Kidney (tissue), 14 donors: ENCODE data around the gene GLG1. TPM values are rescaled to one million over a fixed set of nuclear protein-coding genes. Genes with fewer than 3 reads are reported as not detected.
"Not testable (repeated sequence)": the region's sequence is repeated elsewhere in the genome, so short reads cannot be mapped to it uniquely, and the experiment has no call there.

ENCODE experiments used
- DNase-seq, 5 donors: peaks; one replicate each; pipeline ENCODE4 v3.0.0-alpha.2; 2013 to 2020
- FAIRE-seq: peaks from 2 replicates; lab custom pipeline; 2012; peaks lifted over from hg19 to GRCh38; lab: Jason Lieb, UNC
- H3K27ac ChIP-seq, 2 donors: one replicate each; pipeline ENCODE4 v1.7.0; 2013; ENCODE audit warnings: low read depth in 2 of 2, low read length in 2 of 2, inconsistent platforms in 1 of 2
- H3K27me3 ChIP-seq: one replicate; pipeline ENCODE4 v1.7.1; 2013; ENCODE audit warnings: low read length, inconsistent platforms; ENCODE audit not compliant: control insufficient read depth, insufficient read depth
- H3K36me3 ChIP-seq, 3 donors: one replicate each; pipeline versions ENCODE4 v1.7.0 to v1.7.1; 2013; ENCODE audit warnings: low read length in 3 of 3, control low read depth in 1 of 3, inconsistent platforms in 1 of 3; ENCODE audit not compliant: insufficient read depth in 3 of 3, control insufficient read depth in 2 of 3
- H3K4me1 ChIP-seq, 3 donors: one replicate each; pipeline versions ENCODE4 v1.7.0 to v1.7.1; 2013; ENCODE audit warnings: low read length in 3 of 3, inconsistent platforms in 1 of 3, low read depth in 1 of 3; ENCODE audit not compliant: control insufficient read depth in 2 of 3, insufficient read depth in 2 of 3
- H3K4me3 ChIP-seq, 3 donors: one replicate each; pipeline versions ENCODE4 v1.7.0 to v1.8.1; 2013; ENCODE audit warnings: low read length in 3 of 3, control low read depth in 1 of 3, inconsistent platforms in 1 of 3
- H3K9ac ChIP-seq, 3 donors: one replicate each; pipeline versions ENCODE4 v1.7.0 to v1.7.1; 2013; ENCODE audit warnings: low read length in 3 of 3, control low read depth in 1 of 3, inconsistent platforms in 1 of 3
- H3K9me3 ChIP-seq, 3 donors: one replicate each; pipeline versions ENCODE4 v1.7.0 to v1.7.1; 2013; ENCODE audit warnings: low read length in 3 of 3, control low read depth in 1 of 3, inconsistent platforms in 1 of 3; ENCODE audit not compliant: control insufficient read depth in 2 of 3, insufficient read depth in 1 of 3
- CTCF ChIP-seq: IDR thresholded peaks from 3 replicates; pipeline ENCODE4 v1.5.1; 2012; ENCODE audit warnings: mild to moderate bottlenecking, moderate library complexity, borderline replicate concordance; ENCODE audit not compliant: insufficient read depth; ENCODE audit errors: extremely low read depth
- intact Hi-C: fragments of 100-400 bp; cut with DNase I; formaldehyde crosslinking; loops from one replicate; pipeline ENCODE4 v1.11.1; 2022
- polyA plus RNA-seq: library from polyadenylated mRNA; stranded (reverse); fragments of 350-450 nt; fragmentation: Illumina TruSeq; extraction: RNeasy Lipid Tissue Mini Kit (QIAGEN cat#74804); gene quantifications from one replicate; pipeline ENCODE4 v1.2.3, GENCODE V29; 2014; ENCODE audit warnings: low read depth, low replicate concordance; ENCODE audit not compliant: insufficient read depth
- total RNA-seq: library from RNA; stranded (reverse); fragmentation: NEBNext Ultra II Directional; extraction: Animal tissue kit (Norgen Biotek cat#: 25700); gene quantifications from one replicate; pipeline ENCODE4 v1.2.1, GENCODE V29; 2021
- donor health status: control.
- donor health status: control.
- donor health status: control.
- donor health status: control.
- donor health status: control.
- donor health status: DM: yes; HTN: yes; CAD: no.
- donor health status: Normal renal cell carcinoma (clear cell type).

The GLG1 gene
- total and polyA plus RNA-seq, 2 donors from 2014 or later: 58.8 to 167 TPM

- H3K9ac ChIP-seq, H3K36me3 ChIP-seq, H3K27ac ChIP-seq, intact Hi-C loops, H3K4me3 ChIP-seq, FAIRE-seq, DNase-seq, H3K27me3 ChIP-seq, H3K9me3 ChIP-seq, H3K4me1 ChIP-seq: not testable (repeated sequence)
Observed at GRCh38 chr16:74542911-74543578, 63.9 kb downstream of the GLG1 start.

GRCh38 chr16:74540663-74541062 is 66.3 kb downstream of the GLG1 start:
- intact Hi-C loops, FAIRE-seq, H3K4me3 ChIP-seq, H3K36me3 ChIP-seq, H3K27me3 ChIP-seq, H3K9me3 ChIP-seq, H3K9ac ChIP-seq, H3K27ac ChIP-seq, DNase-seq, H3K4me1 ChIP-seq: not testable (repeated sequence)

- H3K27ac ChIP-seq, H3K9ac ChIP-seq, H3K27me3 ChIP-seq, intact Hi-C loops, H3K4me3 ChIP-seq, H3K4me1 ChIP-seq, H3K9me3 ChIP-seq, H3K36me3 ChIP-seq, DNase-seq, FAIRE-seq: not testable (repeated sequence)
Observed at GRCh38 chr16:74538801-74539200, 68.1 kb downstream of the GLG1 start.

- H3K36me3 ChIP-seq, H3K4me3 ChIP-seq, H3K27ac ChIP-seq, H3K9ac ChIP-seq, FAIRE-seq, intact Hi-C loops, H3K9me3 ChIP-seq, H3K4me1 ChIP-seq, H3K27me3 ChIP-seq, DNase-seq: not testable (repeated sequence)
Observed at GRCh38 chr16:74537746-74538145, 69.2 kb downstream of the GLG1 start.

- H3K27me3 ChIP-seq, H3K4me3 ChIP-seq, DNase-seq, H3K9ac ChIP-seq, H3K9me3 ChIP-seq, FAIRE-seq, H3K36me3 ChIP-seq, intact Hi-C loops, H3K27ac ChIP-seq, H3K4me1 ChIP-seq: not testable (repeated sequence)
Observed at GRCh38 chr16:74534650-74535049, 72.3 kb downstream of the GLG1 start.

GRCh38 chr16:74524926-74525325 is 82.0 kb downstream of the GLG1 start:
- no peak overlapping the region for H3K4me3 ChIP-seq
- H3K27ac ChIP-seq: no peak overlapping the region
- H3K36me3 ChIP-seq: peaks cover 0 to 4% (median 0%) of the 10 kb centered on the region in 3 donors
- no peak for FAIRE-seq
- no peak for TF ChIP-seq CTCF
- H3K9ac ChIP-seq: no peak overlapping the region
- peaks cover 0 to 7% (median 0%) of the 10 kb centered on the region in 3 donors for H3K9me3 ChIP-seq
- intact Hi-C loops: no loop called here
- H3K27me3 ChIP-seq: no peaks in the 10 kb centered on the region
- DNase-seq: no peak
- peaks cover 0 to 6% (median 5%) of the 10 kb centered on the region in 3 donors for H3K4me1 ChIP-seq
